IMR-90 (cell line): ENCODE measurements around the gene FNIP2. TPM values are rescaled to one million over a fixed set of nuclear protein-coding genes. Genes with fewer than 3 reads are reported as not detected.

Experiments used
- ATAC-seq: fragments of 200-7000 bp; cut with Tn5 transposase; 2 replicates; pipeline ENCODE4 v1.9.1; 2020; ENCODE audit warnings: low read depth, mild to moderate bottlenecking, moderate library complexity
- BruUV-seq: library from RNA; stranded (reverse); fragments of 400-500 nt; replicated peaks from 2 replicates; lab custom pipeline; 2021; lab: Mats Ljungman, UMichigan
- CTCF ChIA-PET: fragments of 300-600 bp; formaldehyde crosslinking; extraction: SDS; loops from one replicate; lab custom pipeline; 2021; ENCODE audit warnings: antibody characterized with exemption; lab: Yijun Ruan, JAX
- POLR2A ChIA-PET: fragments of 300-600 bp; sonication (Branson Sonifier 250); formaldehyde crosslinking; loops from one replicate; lab custom pipeline; 2022; ENCODE audit warnings: antibody characterized with exemption; ENCODE audit not compliant: unreplicated experiment; lab: Charles Lee
- DNase-seq: peaks from one replicate; pipeline ENCODE4 v3.0.0; 2013
- H2AFZ ChIP-seq: replicated peaks from 2 replicates; pipeline ENCODE3; 2013; ENCODE audit warnings: low read length, mild to moderate bottlenecking; ENCODE audit not compliant: poor library complexity
- H2AK5ac ChIP-seq: 2 replicates; pipeline ENCODE4 v1.6.1; 2013; ENCODE audit warnings: low read depth, low read length, inconsistent platforms
- H2AK9ac ChIP-seq: replicated peaks from 2 replicates; pipeline ENCODE3; 2013; ENCODE audit warnings: mild to moderate bottlenecking, low read depth, low read length, moderate library complexity; ENCODE audit not compliant: poor library complexity
- H2BK120ac ChIP-seq: 2 replicates; pipeline ENCODE4 v1.6.1; 2013; ENCODE audit warnings: low read depth, low read length, inconsistent platforms
- H2BK15ac ChIP-seq: 3 replicates; pipeline ENCODE4 v1.6.1; 2013; ENCODE audit warnings: low read depth, low read length, inconsistent platforms
- H2BK20ac ChIP-seq: 2 replicates; pipeline ENCODE4 v1.6.1; 2013; ENCODE audit warnings: low read depth, mild to moderate bottlenecking, inconsistent platforms, low read length, moderate library complexity
- H2BK5ac ChIP-seq: 2 replicates; pipeline ENCODE4 v1.6.1; 2013; ENCODE audit warnings: mild to moderate bottlenecking, low read depth, low read length, inconsistent platforms; ENCODE audit not compliant: poor library complexity, severe bottlenecking
- H3K14ac ChIP-seq: replicated peaks from 2 replicates; pipeline ENCODE4 v1.6.1; 2013; ENCODE audit warnings: low read depth, low read length, inconsistent platforms
- H3K18ac ChIP-seq: 2 replicates; pipeline ENCODE4 v1.6.1; 2013; ENCODE audit warnings: low read depth, low read length, control low read depth
- H3K23ac ChIP-seq: 2 replicates; pipeline ENCODE4 v1.6.1; 2013; ENCODE audit warnings: low read depth, low read length, inconsistent platforms
- H3K27ac ChIP-seq: 2 replicates; pipeline ENCODE4 v1.5.1; 2013; ENCODE audit warnings: mild to moderate bottlenecking, control low read depth, low read length; ENCODE audit not compliant: insufficient read depth
- H3K27me3 ChIP-seq: 2 replicates; pipeline ENCODE4 v1.6.1; 2013; ENCODE audit warnings: low read length; ENCODE audit not compliant: control insufficient read depth, insufficient read depth
- H3K36me3 ChIP-seq: 2 replicates; pipeline ENCODE4 v1.6.1; 2013; ENCODE audit warnings: low read length, mixed read lengths; ENCODE audit not compliant: control insufficient read depth, insufficient read depth
- H3K4ac ChIP-seq: 2 replicates; pipeline ENCODE4 v1.6.1; 2013; ENCODE audit warnings: low read depth, low read length, inconsistent platforms
- H3K4me1 ChIP-seq: 2 replicates; pipeline ENCODE4 v1.6.1; 2013; ENCODE audit warnings: low read length, mixed read lengths; ENCODE audit not compliant: control insufficient read depth, insufficient read depth
- H3K4me2 ChIP-seq: 2 replicates; pipeline ENCODE4 v1.6.1; 2013; ENCODE audit warnings: low read depth, mild to moderate bottlenecking, control low read depth, low read length, moderate library complexity
- H3K4me3 ChIP-seq: 2 replicates; pipeline ENCODE4 v1.5.1; 2013; ENCODE audit warnings: low read depth, mild to moderate bottlenecking, control low read depth, low read length, moderate library complexity; ENCODE audit not compliant: insufficient read depth
- H3K56ac ChIP-seq: 2 replicates; pipeline ENCODE4 v1.6.1; 2013; ENCODE audit warnings: low read length, inconsistent platforms; ENCODE audit not compliant: insufficient read depth; ENCODE audit errors: extremely low read depth
- H3K79me1 ChIP-seq, 2 experiments: 2 replicates each; pipeline ENCODE4 v1.6.1; 2013; ENCODE audit warnings: low read length in 2 of 2, inconsistent platforms in 1 of 2, low read depth in 1 of 2
- H3K9ac ChIP-seq: 2 replicates; pipeline ENCODE4 v1.6.1; 2013; ENCODE audit warnings: low read depth, low read length, control low read depth
- H3K9me1 ChIP-seq: 2 replicates; pipeline ENCODE4 v1.6.1; 2013; ENCODE audit warnings: low read length, inconsistent platforms; ENCODE audit not compliant: insufficient read depth
- H3K9me3 ChIP-seq: 2 replicates; pipeline ENCODE4 v1.6.1; 2013; ENCODE audit warnings: low read length; ENCODE audit not compliant: control insufficient read depth, insufficient read depth
- H4K20me1 ChIP-seq: 2 replicates; pipeline ENCODE4 v1.6.1; 2013; ENCODE audit warnings: low read length, inconsistent platforms; ENCODE audit not compliant: insufficient read depth
- H4K5ac ChIP-seq: 2 replicates; pipeline ENCODE4 v1.6.1; 2013; ENCODE audit warnings: mild to moderate bottlenecking, low read depth, low read length, control low read depth
- H4K8ac ChIP-seq, 2 experiments: 2 replicates each; pipeline ENCODE4 v1.6.1; 2013; ENCODE audit warnings: low read depth in 2 of 2, low read length in 2 of 2, control low read depth in 1 of 2, inconsistent platforms in 1 of 2
- H4K91ac ChIP-seq: 2 replicates; pipeline ENCODE4 v1.6.1; 2013; ENCODE audit warnings: low read depth, low read length, inconsistent platforms; ENCODE audit not compliant: insufficient read depth
- ELK1 ChIP-seq: fragments of 150-350 bp; IDR thresholded peaks from 2 replicates; pipeline ENCODE4 v1.6.1; 2016; ENCODE audit warnings: low read depth, mild to moderate bottlenecking, low read length, moderate library complexity, borderline replicate concordance
- FOS ChIP-seq: fragments of 150-350 bp; IDR thresholded peaks from 2 replicates; pipeline ENCODE4 v1.6.1; 2016; ENCODE audit warnings: low read depth, low read length
- MAFK ChIP-seq: IDR thresholded peaks from 2 replicates; pipeline ENCODE4 v1.6.1; 2012; ENCODE audit warnings: low read depth, low read length, improper control_type of control experiment
- MAZ ChIP-seq: IDR thresholded peaks from 2 replicates; pipeline ENCODE4 v1.6.1; 2012; ENCODE audit warnings: low read depth, mild to moderate bottlenecking, low read length, improper control_type of control experiment, moderate library complexity, borderline replicate concordance
- MXI1 ChIP-seq: IDR thresholded peaks from 2 replicates; pipeline ENCODE4 v1.6.1; 2012; ENCODE audit warnings: low read depth, mild to moderate bottlenecking, low read length, moderate library complexity, borderline replicate concordance
- POLR2A ChIP-seq: IDR thresholded peaks from 2 replicates; pipeline ENCODE4 v1.6.1; 2012; ENCODE audit warnings: mild to moderate bottlenecking, low read depth, low read length
- RCOR1 ChIP-seq: IDR thresholded peaks from 2 replicates; pipeline ENCODE4 v1.6.1; 2012; ENCODE audit warnings: mild to moderate bottlenecking, low read length, improper control_type of control experiment; ENCODE audit not compliant: insufficient replicate concordance
- RFX5 ChIP-seq: IDR thresholded peaks from 2 replicates; pipeline ENCODE4 v1.8.0; 2012; ENCODE audit warnings: low read depth, mild to moderate bottlenecking, low read length, moderate library complexity
- SMC3 ChIP-seq: fragments of 150-350 bp; IDR thresholded peaks from 2 replicates; pipeline ENCODE4 v1.6.1; 2016; ENCODE audit warnings: low read depth, mild to moderate bottlenecking, antibody characterized with exemption, low read length, moderate library complexity
- USF2 ChIP-seq: fragments of 150-350 bp; IDR thresholded peaks from 2 replicates; pipeline ENCODE4 v1.6.1; 2017; ENCODE audit warnings: mild to moderate bottlenecking, antibody characterized with exemption, low read length, low read depth
- WGBS, 2 experiments: methylation state at CpG; one replicate each; pipeline versions ENCODE4 v1.1.5 to v1.1.7; 2013; ENCODE audit warnings: missing lambda C conversion rate in 2 of 2; ENCODE audit not compliant: insufficient read length in 1 of 2; ENCODE audit errors: extremely low coverage in 2 of 2; 5-methylcytosine and 5-hydroxymethylcytosine counted together
- dilution Hi-C: fragments of 300-500 bp; cut with HindIII; formaldehyde crosslinking; loops from one replicate; pipeline ENCODE4 v1.14.3; 2018; ENCODE audit warnings: low sequenced_read_pairs; ENCODE audit not compliant: unreplicated experiment
- in situ Hi-C: fragments of 300-500 bp; cut with MboI; formaldehyde crosslinking; loops from 3 replicates; pipeline ENCODE4 v1.14.3; 2019; ENCODE audit warnings: low sequenced_read_pairs, inconsistent platforms, mixed read lengths
- intact Hi-C: fragments of 100-400 bp; cut with micrococcal nuclease; formaldehyde crosslinking; loops from 2 replicates; pipeline ENCODE4 v1.10.0; 2022
- polyA plus RNA-seq, 3 experiments: library from polyadenylated mRNA; depleted of rRNA; stranded (reverse); fragments of >200 nt; gene quantifications; 2 replicates each; pipeline ENCODE4 v1.2.3, GENCODE V29; 2012; ENCODE audit warnings: low replicate concordance in 1 of 3
- total RNA-seq: library from RNA; depleted of rRNA; stranded (reverse); fragments of >200 nt; gene quantifications from 2 replicates; pipeline ENCODE4 v1.2.3, GENCODE V29; 2012

The FNIP2 gene
- total and polyA plus RNA-seq, 2 of the 4 experiments (the other 2 are of a cell fraction) = 4.7 to 24.6 TPM

- BruUV-seq = no TSS peak
- Histone ChIP-seq H3K4me1 (no peaks in the 10 kb centered on the region), H3K4ac (no peak overlapping the region), H2AFZ (no peak overlapping the region), H3K9me1 (no peaks in the 10 kb centered on the region), H2AK9ac (no peak overlapping the region), H2BK15ac (no peak overlapping the region), H3K9ac (no peak overlapping the region), H2BK5ac (no peak overlapping the region), H2BK20ac (no peak overlapping the region), H3K56ac (no peak overlapping the region), H3K4me3 (no peak overlapping the region), H3K14ac (no peak overlapping the region), H3K27ac (no peak overlapping the region), H4K20me1 (no peaks in the 10 kb centered on the region), H4K5ac (no peak overlapping the region), H3K79me1 (no peaks in the 10 kb centered on the region), H3K23ac (no peak overlapping the region), H3K36me3 (no peaks in the 10 kb centered on the region), H3K9me3 (no peaks in the 10 kb centered on the region), H2AK5ac (no peak overlapping the region), H2BK120ac (no peak overlapping the region), H3K18ac (no peak overlapping the region), H3K4me2 (no peak overlapping the region), H4K8ac (no peak overlapping the region), H4K91ac (no peak overlapping the region), H3K27me3 (no peaks in the 10 kb centered on the region)
- ChIA-PET POLR2A (no interaction called here), CTCF (no interaction called here)
- DNase-seq (no peak), ATAC-seq (no peak)
- intact Hi-C loops (no loop called here), in situ Hi-C loops (no loop called here), dilution Hi-C loops (no loop called here)
- no CpG with 5 or more reads among the region's 2 CpGs for WGBS, 2 experiments
- TF ChIP-seq MAZ (no peak), USF2 (no peak), RCOR1 (no peak), FOS (no peak), SMC3 (no peak), MAFK (no peak), RFX5 (no peak), POLR2A (no peak), MXI1 (no peak), ELK1 (no peak)
Observed at GRCh38 chr4:158941895-158942294, 173.1 kb downstream of the FNIP2 start.
